Measurements from ENCODE around the gene WSCD2.

Gene WSCD2

DNA sequence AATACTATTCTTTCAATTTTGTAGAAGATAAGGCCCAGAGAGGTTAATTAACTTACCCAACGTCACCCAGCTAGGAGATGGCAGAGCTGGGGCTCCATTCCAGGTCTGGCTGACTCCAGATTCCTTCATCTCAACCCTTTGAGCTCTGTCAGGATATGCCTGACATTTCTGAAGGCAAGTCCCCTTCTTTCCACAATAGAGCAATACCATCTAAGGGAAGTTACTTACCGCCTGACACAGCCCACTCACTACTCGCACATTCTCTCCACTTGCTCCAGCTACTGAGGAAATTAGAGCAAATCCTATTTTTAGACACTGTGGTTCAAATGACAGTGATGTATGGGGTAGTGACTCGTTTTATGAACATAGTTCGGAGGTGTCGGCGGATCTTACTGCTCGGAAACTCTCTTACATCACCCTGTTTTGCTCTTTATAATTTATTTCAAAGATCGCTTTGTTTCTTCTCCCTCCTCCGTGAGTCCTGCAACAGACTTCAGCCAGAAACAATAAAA is 2.0 kb upstream of the WSCD2 start:
- no peak for DNase-seq (ENCODE audit: low read depth in 2 of 2, low spot score in 1 of 2)

DNA sequence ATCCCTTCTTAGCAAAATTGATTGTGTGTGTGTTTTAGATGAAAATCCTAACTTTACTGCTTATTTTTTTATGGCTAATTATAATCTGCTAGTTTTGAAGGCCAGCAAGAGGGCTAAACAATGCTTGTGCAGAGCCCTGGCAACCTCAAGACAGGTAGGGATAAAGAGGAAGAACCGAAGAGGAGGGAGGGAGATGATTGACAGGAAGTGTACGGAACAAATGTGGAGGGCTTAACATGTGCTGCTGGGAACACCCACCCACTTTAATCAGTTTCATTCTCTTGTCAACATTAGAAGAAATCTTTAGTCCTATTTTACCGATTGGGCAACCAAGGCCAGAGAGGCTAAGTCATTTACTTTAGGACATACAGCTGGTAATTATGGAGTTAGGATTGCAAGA is 1.4 kb upstream of the WSCD2 start:
- DNase-seq (ENCODE audit: low read depth in 2 of 2, low spot score in 1 of 2): no peak

DNA sequence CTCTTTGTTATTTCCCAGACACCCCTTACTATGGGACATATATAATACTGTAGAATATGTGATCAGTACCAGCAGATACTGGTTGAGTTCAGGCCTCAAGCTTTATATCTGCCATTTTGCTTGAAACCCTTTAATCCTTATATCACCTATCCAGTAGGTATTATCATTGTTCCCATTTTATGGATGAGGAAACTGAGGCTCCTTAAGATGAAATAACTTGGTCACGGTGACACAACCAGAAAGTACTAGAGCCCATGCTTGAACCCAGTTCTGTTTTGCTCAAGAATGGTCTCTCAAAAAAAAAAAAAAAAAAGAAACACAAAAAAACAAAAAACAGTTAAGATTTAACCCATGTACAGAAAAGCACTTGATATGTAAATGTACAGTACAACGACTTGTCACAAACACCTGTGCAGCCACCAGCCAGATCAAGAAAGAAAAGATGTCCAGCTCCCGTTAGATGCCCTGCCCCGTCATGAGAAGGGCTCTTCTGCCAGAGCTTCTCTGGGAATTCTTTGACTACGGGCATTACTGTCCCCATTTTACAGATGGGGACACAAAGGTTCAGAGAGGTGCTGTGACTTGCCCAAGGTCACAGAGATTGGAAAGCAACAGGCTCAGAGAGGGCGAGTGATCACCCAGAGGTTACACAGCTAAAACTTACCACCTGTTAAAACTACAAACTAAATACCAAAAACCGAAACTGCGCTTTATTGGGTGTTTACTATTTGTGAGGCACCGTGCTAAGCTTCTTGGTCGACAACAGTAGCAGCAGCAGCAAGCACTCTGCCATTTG is 669 bp upstream of the WSCD2 start:
- DNase-seq (ENCODE audit: low read depth in 2 of 2, low spot score in 1 of 2): no peak

DNA sequence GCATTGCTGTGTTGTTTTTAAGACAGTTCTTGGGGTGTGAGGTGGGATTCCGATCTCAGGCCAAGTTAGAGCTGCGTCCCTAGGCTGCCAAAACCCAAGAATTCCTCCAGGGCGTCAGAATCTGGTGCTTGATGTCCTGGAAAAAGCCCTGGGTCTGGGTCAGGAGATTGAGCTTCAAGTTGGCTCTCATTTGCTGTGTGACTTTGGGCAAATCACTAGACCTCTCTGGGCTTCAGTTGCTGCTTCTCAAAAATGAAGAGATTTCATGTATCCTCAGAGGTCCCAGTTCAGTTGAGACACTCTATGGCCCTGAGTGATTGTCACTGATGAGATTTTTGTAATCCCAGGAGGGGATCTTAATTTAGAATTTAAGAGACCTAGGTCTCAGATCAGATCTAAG is 1.9 kb downstream of the WSCD2 start:
- no peak for DNase-seq (ENCODE audit: low read depth in 2 of 2, low spot score in 1 of 2)

DNA sequence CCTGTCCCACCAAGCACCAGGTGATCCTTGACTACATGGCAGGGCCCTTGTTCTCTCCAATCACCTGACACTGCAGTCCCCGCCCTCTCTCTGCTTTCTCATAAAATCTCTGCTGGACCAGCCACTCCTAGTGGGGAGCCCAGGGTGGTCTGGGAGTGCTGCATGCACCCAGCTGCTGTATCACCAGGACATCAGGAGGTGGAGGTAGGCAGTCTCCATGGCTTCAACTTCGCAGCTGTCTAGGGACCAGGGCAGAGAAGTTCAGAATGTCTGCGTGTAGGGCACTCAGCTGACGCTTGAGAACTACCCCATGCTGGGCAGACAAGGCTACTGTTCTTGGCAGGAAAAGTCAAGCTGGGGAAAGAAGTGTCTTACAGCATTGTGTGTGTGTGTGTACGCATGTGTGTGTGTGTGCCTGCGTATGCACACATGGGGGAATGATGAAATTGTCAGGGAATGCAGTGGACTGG is 2.6 kb downstream of the WSCD2 start:
- no peak for DNase-seq (ENCODE audit: low read depth in 2 of 2, low spot score in 1 of 2)

DNA sequence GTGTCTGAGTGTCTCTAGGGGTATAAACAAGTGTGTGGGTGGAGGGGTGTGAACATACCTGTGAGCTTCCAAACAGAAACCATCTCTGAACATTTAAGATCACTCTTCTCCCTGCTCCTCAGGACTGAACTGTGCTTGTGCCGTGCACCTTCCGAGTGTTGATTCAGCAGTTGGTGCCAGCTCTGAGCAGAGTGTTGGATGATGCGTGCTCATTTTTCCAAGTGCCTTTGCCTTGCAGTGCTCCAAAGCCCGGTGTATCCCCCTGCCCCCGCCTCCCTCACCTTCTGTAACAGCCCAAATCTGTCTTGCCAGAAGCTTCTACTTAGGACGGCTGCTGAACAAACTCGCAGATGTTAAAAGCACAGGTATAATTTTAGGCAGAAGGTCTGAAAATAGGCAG is 4.4 kb downstream of the WSCD2 start:
- DNase-seq (ENCODE audit: low read depth in 2 of 2, low spot score in 1 of 2): no peak

DNA sequence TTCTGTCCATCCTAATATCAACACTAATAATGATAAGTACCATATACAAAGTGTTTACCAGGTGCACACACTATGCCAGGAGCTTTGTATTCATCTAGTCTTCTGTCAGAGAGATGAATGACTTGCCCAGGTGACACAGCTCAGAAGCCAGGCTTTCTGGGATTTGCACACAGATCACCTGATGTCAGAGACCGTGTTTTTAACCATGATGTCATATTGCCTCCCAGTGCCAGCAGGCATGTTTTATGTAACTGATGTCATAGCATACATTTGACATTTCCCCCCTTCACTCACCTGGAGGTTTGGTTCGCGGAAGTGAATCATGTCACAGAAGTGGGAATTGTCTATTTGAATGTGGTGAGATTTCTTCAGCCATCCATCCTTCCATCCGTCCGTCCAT is 5.7 kb downstream of the WSCD2 start:
- DNase-seq (ENCODE audit: low read depth in 2 of 2, low spot score in 1 of 2): no peak

DNA sequence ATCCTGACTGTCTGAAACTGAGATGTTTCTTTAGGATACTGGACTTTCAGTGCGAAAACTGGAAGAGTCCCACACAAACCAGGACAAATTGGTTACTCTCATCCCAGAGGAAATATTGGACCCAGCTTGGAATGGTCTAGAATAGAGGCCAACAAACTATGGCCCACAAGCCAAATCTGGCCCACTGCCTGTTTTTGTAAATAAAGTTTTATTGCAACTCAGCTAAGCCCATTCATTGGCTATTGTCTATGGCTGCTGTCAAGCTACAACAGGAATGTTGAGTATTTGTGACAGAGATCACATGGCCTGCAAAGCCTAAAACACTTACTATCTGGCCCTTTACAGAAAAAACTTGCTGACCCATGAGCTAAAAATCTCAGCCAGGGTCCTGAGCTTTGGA is 6.5 kb downstream of the WSCD2 start:
- no peak for DNase-seq (ENCODE audit: low read depth in 2 of 2, low spot score in 1 of 2)

DNA sequence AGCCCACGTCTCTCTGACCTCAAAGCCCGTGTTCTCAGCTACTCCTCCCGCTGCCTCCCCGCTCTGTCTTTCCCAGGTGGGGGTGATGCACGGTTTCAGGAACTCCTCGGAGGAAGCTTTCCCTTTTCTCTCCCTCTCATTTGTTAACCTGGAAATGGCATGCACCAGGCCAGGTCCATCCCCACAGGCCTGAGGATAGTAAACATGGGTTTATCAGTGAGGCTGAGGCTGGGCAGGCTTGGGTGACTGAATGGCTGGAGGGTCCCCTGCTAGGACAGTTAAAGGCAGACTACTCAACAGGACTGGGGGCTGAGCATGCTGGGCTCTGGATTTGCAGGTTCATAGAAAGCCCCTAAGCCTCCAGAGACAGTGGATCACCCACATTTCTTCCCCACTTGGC is 7.6 kb downstream of the WSCD2 start:
- no peak for DNase-seq (ENCODE audit: low read depth in 2 of 2, low spot score in 1 of 2)

DNA sequence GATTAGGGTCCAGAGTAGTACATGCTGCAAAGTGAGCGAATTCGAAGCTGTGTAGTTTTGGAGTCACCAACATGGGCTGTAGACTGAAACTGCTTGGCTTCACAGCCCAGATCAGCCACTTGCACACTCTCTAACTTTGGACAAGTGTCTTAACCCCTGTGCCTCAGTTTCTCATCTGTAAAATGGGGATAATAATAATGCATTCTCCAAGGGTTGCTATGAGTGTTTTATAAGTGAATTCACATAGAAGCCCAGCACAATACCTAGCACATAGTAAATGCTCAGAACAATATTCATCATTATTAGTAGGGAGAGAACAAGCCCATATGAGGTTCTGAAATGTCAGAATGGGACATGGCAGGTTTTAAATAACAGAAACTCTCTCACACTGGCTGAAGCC is 10.4 kb downstream of the WSCD2 start:
- DNase-seq (ENCODE audit: low read depth in 2 of 2, low spot score in 1 of 2): no peak

DNA sequence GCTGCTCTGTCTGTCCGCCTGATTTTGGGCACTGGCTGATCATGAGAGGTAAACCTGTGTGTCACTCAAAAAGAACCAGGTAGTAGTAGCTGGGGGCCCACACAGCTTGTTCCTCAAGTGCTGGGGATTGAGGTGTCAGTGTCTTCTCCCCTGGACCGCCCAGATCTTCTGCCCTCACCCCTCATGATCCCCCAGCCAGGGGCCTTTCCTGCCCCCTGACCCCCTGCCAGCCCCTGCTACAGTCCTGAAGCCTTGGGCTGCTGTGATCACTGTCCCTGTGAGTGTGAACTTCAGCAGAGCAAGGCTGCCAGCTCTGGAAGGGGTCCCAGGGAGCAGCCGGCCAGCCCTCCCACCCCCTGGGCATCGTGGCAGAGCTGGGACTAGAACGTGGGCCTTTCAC is 11.4 kb downstream of the WSCD2 start:
- no peak for DNase-seq (ENCODE audit: low read depth in 2 of 2, low spot score in 1 of 2)

DNA sequence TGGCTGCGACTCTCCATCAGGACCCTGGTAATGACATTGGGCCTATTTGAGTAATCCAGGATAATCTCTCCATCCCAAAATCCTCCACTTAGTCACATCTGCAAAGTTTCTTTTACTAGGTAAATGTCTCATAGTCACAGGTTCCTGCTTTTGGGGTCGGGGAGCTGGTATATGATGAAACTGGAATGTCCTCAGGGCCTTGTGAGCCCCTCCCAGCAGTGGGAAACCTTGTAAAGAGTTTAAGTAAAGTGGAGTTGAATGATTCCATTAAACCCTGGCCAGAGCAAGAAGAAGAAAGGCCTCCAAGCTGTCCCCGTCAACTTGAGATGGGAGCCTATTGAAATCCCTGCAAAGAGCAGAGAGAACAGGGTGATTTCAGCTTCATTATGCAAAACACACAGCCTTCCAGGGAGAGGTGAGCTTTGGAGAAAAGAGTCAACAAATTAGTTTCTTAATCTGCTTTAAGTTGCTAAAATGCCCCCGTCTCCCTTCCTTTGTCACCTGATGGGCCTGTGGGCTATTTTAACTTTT is 12.6 kb downstream of the WSCD2 start:
- no peak for DNase-seq (ENCODE audit: low read depth in 2 of 2, low spot score in 1 of 2)

DNA sequence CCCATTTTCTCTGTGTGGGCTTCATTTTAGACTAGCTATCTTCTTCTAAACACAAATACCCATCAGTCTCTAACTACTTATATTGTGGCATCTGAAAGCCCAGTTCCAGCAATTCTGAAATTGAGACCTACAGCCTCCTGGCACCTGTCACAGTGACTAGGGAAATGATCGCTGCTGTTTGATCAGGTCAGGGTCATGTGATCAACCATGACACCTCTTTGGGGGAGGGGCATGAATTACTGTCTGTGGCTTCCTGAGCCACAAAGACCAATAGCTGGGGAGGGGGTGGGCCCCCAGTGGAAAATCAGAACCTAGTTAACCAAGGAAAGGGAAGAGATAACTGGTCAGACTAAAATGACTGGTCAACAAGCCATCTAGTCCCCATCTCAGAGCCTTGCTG is 14.1 kb downstream of the WSCD2 start:
- no peak for DNase-seq (ENCODE audit: low read depth in 2 of 2, low spot score in 1 of 2)

DNA sequence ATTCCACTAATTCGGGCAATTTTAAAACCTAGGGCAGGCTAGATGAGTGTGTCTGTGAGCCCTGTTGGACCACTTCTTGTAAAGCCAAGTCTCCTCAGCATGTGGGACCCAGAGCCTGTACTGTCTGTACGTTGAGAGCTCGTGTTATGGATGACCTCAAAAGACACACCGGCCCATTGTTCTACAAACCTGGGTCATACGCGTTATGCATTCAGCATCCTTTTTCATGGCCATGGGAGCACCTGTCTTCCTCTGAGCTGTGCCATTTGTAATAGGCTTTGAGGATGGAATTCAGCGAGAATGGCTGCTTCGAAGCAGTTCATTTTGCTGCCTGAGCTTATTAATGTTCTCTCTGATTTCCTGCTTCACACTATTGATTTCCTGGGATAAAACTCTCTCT is 15.0 kb downstream of the WSCD2 start:
- DNase-seq (ENCODE audit: low read depth in 2 of 2, low spot score in 1 of 2): no peak

DNA sequence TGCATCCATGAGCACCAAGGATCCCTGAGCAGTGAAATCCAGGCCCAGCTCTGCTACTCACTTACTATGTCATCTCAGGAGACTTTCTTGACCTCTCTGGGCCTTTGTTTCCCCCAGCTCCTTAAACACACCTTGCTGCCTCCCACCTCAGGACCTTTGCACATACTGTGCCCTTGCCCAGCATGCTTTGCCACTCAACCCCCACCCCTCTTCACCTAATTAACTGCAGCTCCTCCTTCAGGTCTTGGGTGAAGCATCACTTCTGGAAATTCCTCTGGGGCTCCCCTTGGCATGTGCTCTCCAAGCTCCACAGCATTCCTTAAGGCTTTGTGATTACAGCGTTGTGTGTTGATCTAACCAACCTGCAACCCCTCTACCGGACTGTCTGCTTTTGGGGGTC is 15.9 kb downstream of the WSCD2 start:
- no peak for DNase-seq (ENCODE audit: low read depth in 2 of 2, low spot score in 1 of 2)

DNA sequence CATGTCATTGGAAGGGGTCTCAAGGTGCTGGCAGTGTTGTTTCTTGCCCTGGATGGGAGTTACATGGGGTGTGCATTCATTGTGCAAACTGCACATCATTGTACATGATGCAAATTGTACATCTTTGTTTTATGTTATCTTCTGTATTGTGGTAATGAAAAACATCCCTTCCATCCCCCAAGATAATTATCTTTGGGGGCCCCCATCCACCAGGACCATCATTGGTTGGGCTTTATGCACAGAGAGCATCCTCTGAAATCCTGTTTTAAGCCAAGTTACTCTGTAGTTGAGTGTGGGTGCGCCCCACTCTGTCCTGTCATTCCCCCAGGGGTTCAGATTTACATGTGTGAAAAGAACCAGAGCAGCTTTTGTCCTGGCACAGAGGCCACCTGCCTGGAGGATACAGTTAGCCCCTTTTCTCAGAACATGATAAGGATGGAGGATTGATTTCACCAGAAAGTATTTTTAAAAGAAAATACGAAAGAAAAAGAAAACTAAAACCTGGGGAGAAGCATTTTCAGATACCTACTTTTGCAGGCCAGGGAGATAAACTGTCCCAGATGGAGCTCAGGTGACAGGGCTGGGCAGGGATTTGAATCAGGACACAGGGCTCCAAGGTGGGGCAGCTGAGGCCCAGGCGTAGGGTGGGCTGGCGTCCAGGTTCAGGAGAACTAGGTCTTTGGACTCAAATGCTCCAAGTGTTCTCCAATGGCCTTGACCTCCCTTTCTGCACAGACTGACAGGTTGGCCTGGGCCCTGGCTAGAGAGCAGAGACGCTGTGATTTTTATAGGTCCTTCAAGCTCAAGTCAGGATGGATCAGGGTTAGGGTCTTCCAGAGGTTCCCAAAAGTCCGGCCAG is 17.2 kb downstream of the WSCD2 start:
- DNase-seq (ENCODE audit: low read depth in 2 of 2, low spot score in 1 of 2): no peak

DNA sequence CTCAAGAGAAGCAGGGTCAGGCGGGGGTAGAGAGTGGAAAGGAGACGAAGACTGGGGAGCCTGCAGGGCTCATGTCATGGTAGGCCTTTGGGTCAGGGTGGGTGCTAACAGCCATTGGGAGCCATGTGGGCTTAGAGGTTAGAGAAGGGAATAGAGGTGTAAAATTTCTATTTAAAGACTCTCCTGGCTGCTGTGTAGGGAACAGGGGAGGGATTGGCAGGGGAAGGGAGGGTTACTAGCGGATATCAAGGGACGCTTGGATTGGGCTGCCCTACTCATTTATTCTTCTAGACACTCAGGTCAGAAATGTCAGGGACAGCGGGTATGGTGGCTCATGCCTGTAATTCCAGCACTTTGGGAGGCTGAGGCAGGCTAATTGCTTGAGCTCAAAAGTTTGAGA is 18.2 kb downstream of the WSCD2 start:
- DNase-seq (ENCODE audit: low read depth in 2 of 2, low spot score in 1 of 2): no peak

DNA sequence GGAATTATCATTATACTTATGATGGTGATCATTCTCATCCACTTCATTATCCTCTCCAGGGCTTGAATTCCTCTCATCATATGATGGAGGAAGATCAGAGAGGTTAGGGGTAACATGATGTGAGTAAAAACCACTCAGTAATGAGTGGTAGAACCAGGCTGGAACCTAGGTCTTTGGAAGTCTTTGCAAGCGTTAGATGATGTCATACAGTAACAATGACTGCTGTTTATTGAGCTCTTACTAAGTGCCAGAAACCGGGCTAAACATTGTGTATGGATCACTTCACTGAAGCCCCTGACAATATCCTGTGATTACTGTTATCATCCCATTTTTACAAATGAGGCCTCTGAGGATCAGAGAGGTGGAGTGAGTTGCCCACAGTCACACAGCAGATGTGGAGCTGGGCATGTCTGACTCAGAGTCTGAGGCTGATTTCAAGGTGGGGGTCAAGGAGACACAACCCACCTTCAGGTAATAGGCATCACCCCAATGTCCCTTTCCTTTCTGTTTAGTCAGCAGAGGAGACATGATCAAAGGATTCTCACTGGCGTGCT is 19.5 kb downstream of the WSCD2 start:
- DNase-seq (ENCODE audit: low read depth in 2 of 2, low spot score in 1 of 2): no peak

DNA sequence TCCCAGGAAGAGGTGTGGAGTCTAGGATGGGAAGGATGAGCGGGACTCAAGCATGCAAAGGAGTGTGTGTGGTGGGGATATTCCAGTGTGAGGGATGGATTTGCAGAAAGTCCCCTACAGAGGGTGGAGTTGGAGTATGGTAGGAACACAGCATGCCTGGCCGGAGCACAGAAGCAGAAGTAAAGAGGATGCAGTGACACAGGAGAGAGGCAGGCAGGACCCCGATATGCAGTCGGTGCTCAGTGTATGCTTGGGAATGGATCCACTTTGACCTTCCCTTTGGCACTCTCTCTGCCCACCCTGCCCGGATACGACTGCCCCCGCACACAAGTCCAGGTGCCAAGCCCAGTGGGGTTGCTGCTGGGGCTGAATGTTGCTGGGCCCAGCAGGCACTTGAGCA is 21.3 kb downstream of the WSCD2 start:
- no peak for DNase-seq (ENCODE audit: low read depth in 2 of 2, low spot score in 1 of 2)

DNA sequence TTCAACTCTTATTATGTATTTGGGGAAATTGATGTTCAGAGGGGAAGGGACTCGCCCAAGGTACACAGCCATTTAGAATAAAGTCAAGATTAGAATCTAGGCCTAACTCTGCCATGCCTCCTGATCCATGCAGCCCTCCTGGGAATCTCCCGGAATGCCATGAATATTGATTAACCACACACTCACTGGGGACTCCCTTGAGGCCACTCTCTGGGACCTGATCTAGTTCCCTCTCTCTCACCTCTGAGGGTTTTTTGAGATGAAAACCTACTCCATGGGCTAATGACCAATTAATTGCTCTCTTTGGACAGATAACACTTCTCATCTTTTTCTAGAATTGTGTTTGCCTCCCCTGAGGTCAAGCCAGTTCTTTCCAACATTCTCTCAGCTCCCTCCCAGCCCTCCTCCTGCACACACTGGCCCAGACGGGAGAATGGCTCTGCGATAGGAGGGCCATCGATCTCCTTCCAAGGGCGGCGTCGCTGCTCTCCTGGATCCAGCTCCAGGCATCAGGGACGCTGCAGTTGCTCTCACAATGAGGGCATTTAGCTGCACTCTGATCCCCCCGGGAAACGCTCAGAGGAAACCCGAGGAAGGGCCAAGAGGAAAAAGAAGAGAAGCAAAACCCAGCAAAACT is 22.6 kb downstream of the WSCD2 start:
- DNase-seq (ENCODE audit: low read depth in 2 of 2, low spot score in 1 of 2): no peak

DNA sequence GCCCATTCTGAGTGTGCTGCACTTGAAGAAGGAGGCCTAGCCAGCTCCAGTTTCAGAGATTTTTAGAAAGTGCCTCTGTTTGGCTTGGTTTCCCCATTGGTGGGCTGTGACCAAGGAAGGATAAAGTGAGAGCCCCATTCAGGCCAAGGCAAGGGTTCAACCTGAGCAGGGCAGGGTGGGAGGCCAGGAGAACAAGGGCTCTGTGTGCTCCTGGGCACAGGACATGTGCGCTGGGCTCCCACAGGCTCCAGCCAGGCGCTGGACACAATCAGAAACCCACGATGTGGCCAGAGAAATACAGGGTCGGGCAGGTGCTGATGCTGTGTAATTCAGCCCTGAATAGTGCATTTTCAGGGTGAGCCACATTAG is 23.1 kb downstream of the WSCD2 start:
- no peak for DNase-seq (ENCODE audit: low read depth in 2 of 2, low spot score in 1 of 2)
